NCI-H1417 (cell line): ENCODE measurements around the gene MUC3A.
"Not testable (repeated sequence)": the region's sequence is repeated elsewhere in the genome, so short reads cannot be mapped to it uniquely, and the experiment has no call there.

Experiments
- DNase-seq, 3 experiments: peaks; one replicate each; lab custom pipeline; 2025; lab: John Stamatoyannopoulos, UW

The MUC3A gene

GRCh38 chr7:100971111-100972001 is 22.0 kb downstream of the MUC3A start:
- no peak for DNase-seq

GRCh38 chr7:100972002-100972347 is 22.6 kb downstream of the MUC3A start:
- DNase-seq = no peak

GRCh38 chr7:100974021-100974420 is 24.7 kb downstream of the MUC3A start:
- no peak for DNase-seq

- DNase-seq = peak in 1 of 3 experiments; percentile 28
Observed at GRCh38 chr7:100975371-100975821, 26.1 kb downstream of the MUC3A start.

GRCh38 chr7:100978300-100978699 is 29.0 kb downstream of the MUC3A start:
- DNase-seq = no peak

- no peak for DNase-seq
Observed at GRCh38 chr7:100983451-100984187, 34.3 kb downstream of the MUC3A start.

- DNase-seq = not testable (repeated sequence)
Observed at GRCh38 chr7:100984241-100984918, 35.0 kb downstream of the MUC3A start.

GRCh38 chr7:100985033-100985797 is 35.9 kb downstream of the MUC3A start:
- DNase-seq = not testable (repeated sequence)

GRCh38 chr7:100991631-100992030 is 42.3 kb downstream of the MUC3A start:
- DNase-seq = no peak

- DNase-seq = not testable (repeated sequence)
Observed at GRCh38 chr7:100992280-100992679, 42.9 kb downstream of the MUC3A start.

GRCh38 chr7:100994671-100995070 is 45.3 kb downstream of the MUC3A start:
- not testable (repeated sequence) for DNase-seq

- DNase-seq = not testable (repeated sequence)
Observed at GRCh38 chr7:100998530-100998929, 49.2 kb downstream of the MUC3A start.

GRCh38 chr7:100999334-100999733 is 50.0 kb downstream of the MUC3A start:
- DNase-seq = not testable (repeated sequence)

GRCh38 chr7:101000025-101000424 is 50.7 kb downstream of the MUC3A start:
- DNase-seq = not testable (repeated sequence)

- not testable (repeated sequence) for DNase-seq
Observed at GRCh38 chr7:101002333-101002732, 53.0 kb downstream of the MUC3A start.

GRCh38 chr7:101007361-101007760 is 58.0 kb downstream of the MUC3A start:
- DNase-seq = not testable (repeated sequence)

GRCh38 chr7:101009629-101010028 is 60.3 kb downstream of the MUC3A start:
- no peak for DNase-seq

GRCh38 chr7:101012931-101013330 is 63.6 kb downstream of the MUC3A start:
- DNase-seq = no peak

- DNase-seq = no peak
Observed at GRCh38 chr7:101015626-101016025, 66.3 kb downstream of the MUC3A start.

- peak in 2 of 3 experiments; percentile 77 to 82 for DNase-seq
Observed at GRCh38 chr7:101017064-101017777, 67.9 kb downstream of the MUC3A start.
